HT1080 (cell line): ENCODE measurements around the gene EEF1AKMT1. TPM values are rescaled to one million over a fixed set of nuclear protein-coding genes. Genes with fewer than 3 reads are reported as not detected.
A peak's percentile ranks its signal among the peaks of the same experiment; 100 is the strongest.

Experiments
- DNase-seq: peaks from one replicate; pipeline ENCODE4 v3.0.0-alpha.2; 2015; ENCODE audit warnings: low read depth
- total RNA-seq: library from RNA; depleted of rRNA; stranded (reverse); fragments of >200 nt; shearing (Covaris generic); gene quantifications from 2 replicates; pipeline ENCODE4 v1.2.3, GENCODE V29; 2014

Gene EEF1AKMT1
- total RNA-seq, 1 experiment from 2014 or later, result 10.0 TPM

DNA sequence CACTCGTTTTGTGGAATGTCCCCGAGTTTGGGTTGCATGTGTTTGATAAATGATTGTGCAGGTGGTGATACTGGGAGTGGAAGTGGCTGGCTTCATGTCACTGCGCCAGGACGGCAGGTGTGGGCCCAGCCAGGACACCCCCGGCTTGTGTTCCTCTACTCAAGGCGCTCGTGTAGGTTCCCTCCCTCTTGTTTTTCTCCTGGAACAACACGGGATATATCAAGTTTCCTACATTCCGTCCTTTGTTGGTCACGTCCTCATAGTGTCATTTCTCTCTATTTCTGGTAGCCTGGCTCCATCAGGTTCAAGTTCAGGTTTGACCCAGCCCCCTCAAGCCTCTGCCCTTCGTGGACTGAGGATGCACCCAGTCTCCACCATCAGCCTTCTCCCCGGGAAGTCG is 54.0 kb downstream of the EEF1AKMT1 start:
- DNase-seq, result no peak

DNA sequence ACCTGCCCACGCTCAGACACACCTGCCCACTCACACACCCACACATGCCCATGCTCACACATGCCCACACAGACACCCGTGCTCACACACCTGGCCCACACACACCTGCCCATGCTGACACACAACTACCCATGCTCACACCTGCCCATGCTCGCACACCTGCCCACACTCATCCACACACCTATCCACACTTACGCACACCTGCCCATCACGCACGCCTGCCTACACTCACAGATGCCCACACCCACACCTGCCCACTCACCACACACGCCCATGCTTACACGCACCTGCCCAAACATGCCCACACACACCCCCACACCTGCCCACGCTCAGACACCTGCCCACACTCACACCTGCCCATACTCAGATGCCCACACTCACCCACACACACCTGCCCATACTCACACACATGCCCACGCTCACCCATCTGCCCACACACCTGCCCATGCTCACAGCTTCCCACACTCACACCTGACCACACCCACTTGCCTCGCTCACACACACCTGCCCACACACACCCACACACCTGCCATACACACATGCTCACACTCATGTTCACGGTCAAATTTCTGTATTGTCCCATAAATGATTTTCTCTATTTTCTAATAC is 54.7 kb downstream of the EEF1AKMT1 start:
- DNase-seq, result no peak

DNA sequence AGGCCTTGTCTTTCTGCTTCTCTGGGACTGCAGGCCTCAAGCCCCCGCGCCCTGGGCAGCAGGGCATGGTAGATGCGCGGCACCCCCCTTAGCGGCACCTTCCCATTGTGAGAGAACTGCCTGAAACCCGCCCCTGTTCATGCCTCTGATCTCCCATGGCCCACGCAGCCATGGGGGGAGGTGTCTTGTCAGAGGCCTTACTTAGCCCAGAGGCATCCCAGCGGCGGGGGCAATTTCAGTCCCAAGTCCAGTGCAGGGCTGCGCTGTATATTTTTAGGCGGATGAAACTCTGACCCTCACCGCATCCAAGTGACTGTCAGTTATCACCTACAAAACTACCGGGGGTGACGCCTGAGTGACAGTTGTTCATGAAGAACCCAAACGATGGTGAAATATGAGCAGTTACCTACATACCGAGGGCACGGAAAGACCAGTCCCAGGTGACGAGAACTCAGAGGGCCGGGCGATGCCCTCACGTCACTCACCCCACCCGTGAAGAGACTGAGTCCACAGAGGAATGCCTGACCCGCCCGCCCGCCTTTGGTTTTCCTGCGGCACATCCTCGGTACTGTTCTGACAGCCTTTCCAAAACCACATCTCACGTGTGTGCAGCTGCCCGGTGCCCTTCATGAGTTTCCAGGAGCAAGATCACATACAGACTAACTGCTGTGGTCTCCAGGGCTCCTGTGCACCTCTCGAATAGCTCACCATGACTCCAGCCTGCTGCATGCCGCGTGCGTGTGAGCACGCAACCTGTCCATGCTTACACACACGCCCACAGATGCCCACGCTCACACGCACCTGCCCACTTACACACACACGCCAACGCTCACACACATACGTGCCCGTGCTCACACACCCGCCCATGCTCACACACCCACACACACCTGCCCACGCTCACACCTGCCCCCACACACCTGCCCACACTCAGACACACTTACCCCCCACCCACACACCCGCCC is 55.9 kb downstream of the EEF1AKMT1 start:
- no peak for DNase-seq

DNA sequence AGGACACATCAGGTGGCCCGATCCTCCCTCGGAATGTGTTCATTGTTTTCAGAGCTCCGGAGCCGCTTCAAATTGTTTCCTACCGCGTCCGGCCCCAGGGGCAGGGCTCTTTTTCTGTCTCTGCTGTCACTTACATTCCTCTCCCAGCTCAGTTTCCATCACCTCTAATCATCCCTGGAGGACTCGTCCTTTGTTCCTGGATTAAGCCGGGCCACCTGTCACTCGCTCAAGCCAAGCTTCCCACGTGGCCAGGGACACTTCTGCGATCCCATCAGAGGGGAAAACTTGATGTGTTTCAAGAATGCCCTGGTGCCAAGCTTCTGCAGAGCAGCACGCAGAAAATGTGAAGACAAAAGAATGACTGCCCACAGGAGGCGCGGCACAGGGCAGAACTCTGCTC is 56.8 kb downstream of the EEF1AKMT1 start:
- DNase-seq, result no peak

DNA sequence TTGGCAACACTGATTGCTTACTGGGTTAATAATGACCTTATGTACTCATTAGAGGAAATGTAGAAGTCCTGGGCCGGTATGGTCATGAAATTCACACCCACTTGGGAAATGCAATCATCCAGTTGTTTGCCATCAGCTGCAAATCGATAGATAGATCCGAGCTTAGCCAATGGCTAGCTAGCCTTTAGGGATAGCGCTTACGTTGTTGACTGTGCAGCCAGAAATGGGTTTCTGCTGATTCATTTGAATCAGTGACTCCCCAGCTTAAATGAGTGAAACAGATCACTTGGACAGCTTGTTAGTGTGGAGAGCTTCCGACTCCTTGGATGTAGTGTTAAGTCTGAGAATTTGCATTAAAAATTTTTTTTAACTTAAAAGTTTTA is 58.4 kb downstream of the EEF1AKMT1 start:
- DNase-seq, result no peak

DNA sequence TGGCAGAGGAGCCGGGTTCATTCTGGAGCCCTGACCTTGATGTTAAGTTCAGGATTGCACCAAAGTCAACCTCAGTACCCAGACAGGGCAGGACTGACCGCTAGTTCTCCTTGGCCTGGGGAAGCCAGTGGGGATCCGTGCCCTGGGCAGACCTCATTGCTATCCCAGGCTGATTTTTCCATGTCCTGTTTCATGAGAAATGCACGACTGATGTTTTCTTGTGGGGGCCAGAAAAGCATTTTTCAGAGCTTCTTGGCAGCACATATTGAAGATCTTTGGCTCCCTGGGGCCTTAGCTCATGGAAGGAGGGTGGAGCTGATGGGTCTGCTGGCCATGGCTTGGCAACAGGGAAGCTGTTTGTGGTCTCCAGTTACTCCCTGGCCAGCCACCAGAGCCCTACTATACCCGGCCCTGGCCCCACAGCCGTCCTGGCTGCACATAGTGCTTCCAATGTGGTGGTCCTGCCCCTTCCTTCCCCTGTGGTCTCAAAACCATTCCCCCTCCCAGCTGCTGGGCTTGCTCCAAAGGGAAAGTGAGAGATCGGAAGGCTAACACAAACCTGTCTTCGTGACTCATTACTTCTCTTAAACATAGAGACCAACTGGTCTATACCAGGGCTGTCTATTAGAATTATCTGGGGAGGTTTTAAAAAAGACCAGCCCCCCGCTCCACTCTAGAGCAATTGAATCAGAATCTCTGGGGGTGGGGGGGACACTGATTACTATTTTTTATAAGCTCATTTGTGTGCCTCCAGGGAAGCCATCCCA is 59.0 kb downstream of the EEF1AKMT1 start:
- DNase-seq, result peak; percentile 73

DNA sequence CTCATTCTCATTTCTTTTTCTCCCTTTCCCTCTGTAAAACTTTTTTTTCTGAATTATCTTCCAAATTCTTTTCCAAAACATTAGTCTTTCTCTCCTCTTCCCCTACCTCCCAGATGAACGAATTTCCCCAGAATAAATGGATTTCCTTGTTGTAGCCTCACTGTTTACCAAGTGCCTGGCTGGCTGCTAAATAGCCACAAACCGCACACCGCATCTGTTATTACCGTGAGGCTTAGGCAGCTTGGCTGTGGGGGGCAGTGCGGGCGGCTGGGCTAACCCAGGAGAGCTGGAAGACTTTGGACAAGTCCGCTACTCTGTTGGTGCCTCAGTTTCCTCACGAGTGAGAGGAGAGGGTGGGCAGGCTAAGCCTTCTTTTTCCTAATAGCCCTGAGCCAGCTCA is 59.6 kb downstream of the EEF1AKMT1 start:
- peak; percentile 55 for DNase-seq

DNA sequence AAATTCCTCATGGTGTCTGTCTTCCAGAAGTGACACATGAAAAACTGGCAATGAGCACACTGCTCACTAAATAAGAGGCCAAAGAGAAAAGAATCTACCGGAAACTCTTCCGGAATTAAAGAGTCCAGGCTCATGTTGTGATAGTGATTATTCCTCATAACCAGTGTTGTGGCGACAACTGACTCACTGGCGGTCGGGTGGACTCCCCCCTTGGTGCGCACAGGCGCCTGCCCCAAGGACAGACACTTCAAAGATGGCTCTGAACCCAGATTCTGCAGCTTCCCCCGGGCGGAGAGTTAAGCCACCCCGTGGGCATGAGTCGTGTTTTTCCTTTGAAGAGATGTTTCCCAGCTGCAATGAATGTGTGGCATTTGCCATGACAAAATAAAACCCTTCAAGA is 60.0 kb downstream of the EEF1AKMT1 start:
- peak; percentile 88 for DNase-seq

DNA sequence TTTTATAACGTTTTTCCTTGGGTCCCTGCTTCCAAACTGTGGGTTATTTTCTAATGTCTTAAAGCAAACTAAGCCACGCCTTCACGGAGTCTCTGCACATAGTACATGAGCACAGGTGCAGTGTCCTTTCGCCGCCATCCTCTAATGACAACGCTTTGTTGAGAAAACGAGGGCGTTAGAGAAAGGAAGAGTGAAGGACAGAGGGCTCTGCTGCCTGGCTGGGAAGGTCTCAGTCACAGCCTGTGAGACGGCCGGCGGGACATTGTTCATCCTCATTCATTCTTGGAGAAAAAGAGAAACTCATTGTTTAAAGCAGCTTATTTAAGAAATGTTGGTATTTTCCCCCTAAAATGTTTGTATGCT is 60.8 kb downstream of the EEF1AKMT1 start:
- no peak for DNase-seq

DNA sequence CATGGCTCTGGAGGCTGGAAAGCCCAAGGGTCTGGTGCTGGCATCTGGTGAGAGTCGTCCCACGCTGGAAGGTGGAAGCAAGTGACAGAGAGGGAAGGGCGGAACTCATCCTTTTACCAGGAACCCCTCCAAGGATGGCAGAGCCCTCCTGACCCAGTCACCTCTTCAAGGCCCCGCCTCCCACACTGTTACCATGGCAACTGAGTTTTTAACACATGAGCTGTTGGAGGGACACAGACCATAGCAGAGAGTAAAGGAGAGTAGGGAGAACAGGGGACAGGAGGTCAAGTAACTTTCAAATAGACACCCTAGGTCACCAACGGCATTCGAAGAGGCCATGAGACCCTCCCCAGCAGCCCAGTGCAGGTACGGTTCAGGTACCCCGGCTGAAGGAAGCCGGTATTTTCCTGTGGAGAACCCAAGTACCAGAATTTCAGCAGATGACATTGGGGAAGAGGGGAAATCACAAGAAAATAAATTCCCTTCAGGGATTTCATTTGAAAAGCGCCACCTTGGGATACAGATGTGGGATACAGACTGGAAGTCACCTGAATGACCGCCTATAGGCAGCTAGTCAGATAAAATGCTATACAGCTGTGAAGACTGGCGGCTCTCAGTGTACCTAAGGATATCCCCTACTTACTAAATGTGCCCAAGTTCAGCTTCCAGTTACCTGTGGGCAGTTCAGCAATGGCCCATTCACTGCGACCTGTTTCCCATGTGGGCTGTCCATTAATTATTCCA is 62.3 kb downstream of the EEF1AKMT1 start:
- no peak for DNase-seq

DNA sequence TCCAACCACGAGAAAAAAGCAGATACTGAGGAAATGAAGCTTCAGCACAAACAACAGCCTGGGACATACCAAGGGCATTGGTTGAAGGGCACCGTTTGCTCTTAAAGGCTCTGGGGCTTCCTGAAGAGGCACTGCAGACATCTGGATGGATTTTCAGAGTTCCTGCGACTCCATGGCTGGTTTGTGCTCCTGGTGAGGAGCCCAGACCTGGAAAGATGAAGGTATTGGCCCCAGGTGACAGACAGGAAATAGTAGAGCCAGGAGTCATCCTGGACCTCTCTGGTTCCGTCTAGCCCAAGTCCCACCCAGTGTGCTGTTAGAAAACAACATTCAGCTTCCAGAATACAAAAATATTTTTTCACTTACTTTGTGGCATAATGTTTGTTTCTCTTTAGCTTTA is 64.0 kb downstream of the EEF1AKMT1 start:
- DNase-seq, result no peak

DNA sequence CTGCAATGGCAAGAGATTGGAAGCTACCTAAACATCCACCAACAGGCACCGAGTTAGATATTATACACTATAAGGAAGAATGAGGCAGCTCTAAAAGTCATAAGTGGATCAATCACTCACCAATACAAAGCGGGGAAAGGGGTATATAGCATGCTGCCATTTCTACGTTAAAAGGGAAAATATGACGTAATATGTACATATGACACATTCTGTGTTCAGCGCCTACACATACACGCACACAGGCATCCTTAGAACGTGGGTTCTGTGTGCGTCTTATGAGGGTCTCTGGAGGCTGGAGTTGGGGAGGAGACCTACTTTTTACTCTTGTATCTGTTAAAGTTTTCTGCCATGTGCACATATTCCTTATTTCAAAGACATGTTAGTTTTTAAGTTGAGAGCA is 64.4 kb downstream of the EEF1AKMT1 start:
- no peak for DNase-seq

DNA sequence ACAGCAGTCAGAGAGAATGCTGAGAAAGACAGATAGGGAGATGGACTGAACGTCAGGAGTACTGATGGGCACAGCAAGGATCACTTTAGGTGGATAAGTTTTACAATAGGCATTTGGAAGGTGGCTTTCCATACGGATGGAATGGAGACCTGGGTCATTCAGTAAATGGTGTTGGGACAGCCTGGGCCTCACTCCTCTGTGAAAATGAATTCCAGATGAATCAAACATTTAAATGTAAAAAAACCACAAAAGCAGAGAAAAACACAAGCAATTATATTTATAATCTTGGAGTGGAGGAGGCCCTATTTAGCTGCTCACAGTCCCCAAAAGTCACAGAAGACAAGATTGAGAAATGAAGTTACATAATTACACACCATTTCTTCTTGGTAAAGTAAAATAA is 65.5 kb downstream of the EEF1AKMT1 start:
- no peak for DNase-seq

DNA sequence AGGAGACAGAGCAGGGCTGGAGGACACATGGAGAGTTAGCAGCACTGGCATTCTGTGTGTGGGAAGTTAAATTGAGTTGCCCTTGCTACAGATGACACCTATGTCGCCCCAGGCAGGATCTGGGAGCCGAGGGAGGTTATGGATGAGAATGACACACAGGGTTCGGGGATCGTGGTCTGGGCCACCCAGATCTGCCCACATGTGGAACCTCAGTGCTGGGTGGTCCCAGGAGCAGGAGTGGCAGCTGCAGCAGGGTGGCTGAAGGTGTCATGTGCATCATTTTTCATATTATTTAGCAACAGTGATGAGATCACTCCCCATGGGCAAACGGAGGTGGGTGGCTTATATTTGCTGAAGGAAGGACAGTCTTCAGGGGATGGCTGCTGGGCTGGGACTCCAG is 67.1 kb downstream of the EEF1AKMT1 start:
- DNase-seq, result no peak

DNA sequence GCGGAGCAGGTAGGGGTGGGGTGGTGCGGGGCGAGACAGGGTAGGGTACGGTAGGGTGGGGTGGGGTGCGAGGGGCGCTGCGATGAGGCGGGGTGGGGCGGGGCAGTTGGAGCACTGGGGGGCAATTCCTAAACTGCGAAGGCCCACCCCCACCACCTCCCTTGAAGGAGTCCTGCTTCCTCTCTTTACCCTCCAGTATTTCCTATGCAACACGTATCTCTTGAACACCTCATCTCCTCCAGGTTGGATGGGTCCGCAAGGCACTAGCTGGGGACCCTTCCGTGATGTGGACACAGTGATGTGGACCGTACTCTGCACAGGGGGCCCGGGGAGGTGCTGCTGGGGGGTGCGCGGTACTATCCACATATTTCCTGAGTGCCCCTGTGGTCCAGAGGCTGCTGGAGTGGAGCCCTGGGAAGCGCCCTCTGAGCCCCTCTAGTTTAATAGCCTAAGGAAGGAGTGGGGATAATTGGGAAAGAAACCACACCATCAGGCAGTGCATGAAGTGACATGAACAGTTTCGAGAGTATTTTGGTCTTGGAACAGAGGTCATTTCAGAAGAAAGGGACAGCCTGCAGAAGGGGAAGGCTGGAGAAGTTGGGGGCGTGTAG is 69.2 kb downstream of the EEF1AKMT1 start:
- no peak for DNase-seq

DNA sequence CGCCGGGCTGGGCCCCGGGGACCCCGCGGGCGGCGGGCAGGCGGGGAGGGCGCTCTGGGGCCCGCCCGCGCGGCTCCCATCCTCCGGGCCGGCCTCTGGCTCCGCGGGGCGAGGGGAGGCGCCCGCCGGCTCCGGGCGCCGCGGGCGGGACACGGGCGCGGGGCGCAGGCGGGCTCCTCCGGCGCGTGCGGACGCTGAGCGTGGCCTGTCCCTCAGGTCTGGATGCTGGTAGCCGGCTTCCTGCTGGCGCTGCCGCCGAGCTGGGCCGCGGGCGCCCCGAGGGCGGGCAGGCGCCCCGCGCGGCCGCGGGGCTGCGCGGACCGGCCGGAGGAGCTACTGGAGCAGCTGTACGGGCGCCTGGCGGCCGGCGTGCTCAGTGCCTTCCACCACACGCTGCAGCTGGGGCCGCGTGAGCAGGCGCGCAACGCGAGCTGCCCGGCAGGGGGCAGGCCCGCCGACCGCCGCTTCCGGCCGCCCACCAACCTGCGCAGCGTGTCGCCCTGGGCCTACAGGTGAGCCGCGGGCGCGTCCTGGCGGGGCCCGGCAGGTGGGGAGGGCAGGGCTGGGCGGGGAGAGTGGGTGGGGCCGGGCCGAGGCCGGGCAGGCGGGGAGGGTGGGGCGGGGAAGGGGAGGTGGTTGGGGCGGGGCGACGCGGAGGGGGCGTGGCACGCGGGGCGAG is 69.8 kb downstream of the EEF1AKMT1 start:
- DNase-seq, result peak; percentile 62

DNA sequence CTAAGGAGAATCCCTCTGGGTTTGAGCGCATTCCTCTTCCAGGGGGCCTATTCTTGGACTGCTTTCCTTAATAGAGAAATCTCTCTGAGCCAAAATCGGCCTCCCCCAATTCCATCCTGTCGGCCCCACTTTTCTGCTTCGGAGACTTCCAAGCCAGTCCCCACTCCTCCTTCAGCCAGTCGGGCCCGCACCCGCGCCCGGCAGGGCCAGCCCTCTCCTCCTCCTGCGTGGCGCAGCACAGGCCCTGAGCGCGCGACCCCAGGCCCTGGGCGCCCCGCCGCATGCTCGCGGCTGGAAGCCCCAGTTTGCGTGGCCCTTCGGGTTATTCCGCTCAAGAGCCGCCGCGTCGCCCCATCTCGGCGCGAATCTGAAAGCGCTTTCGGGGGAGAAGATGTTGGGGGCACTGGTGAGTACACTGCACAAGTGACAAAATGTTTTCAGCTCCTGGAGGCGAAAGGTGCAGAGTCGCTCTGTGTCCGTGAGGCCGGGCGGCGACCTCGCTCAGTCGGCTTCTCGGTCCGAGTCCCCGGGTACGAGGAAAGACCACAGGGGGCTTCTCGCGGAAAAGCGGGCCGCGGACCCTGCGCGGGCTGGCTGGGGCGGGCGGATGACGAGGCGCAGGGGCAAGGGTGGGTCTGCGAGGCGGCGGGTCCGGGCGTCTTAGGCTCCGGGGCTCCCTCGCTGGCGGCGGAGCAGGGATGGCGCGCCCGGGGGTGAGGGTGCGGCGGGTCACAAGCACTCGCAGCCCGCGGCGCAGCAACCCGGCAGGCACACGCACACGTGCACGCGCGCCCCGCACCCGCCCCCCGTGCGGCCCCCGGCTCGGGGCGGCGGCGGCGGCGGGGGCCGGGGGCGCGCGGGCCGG is 70.6 kb downstream of the EEF1AKMT1 start, which contains the start of gene IL17D:
IL17D (plus strand) TSS at position 785 of the 865 bp plus-strand sequence. CDS start 303 bp downstream, outside the sequence.
- no peak for DNase-seq

DNA sequence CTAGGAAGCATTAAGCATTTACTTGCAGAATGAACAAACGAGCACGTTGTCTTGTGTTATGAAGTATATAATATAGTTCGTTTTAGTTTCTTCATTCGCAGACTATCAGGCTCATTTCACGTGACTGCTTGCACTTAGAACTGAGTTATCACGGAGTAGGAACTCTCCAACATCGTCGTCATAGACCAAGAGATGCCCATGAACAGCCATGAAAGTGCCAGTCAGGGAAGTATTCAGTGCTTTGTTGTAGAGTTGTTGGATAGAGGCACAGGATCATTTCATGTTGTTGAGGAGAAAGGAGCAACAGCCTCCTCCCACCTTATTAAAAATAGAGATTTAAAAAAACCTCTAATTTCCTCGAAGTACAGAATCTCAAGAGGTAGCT is 71.2 kb downstream of the EEF1AKMT1 start:
- DNase-seq, result no peak

DNA sequence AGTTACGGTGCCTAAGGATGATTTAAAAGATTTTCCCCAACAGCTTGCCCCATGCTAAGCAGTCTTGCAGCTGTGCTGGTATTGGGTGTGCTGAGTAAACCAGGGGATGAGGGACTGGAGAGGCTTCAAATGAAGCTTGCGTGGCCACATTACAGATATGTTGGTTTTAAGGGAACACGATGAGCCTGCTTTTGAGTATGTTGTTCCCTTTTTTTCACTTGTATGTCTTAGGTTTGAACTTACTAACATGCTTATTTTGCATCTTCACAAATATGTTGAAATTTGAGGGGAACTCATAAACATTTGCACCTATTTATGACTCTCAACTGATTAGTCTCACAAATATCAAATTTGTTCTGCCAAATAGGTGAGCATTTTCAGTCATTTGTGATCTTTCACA is 72.3 kb downstream of the EEF1AKMT1 start:
- no peak for DNase-seq
